ENCODE results near the gene MREG.
"Not testable (repeated sequence)": the region's sequence is repeated elsewhere in the genome, so short reads cannot be mapped to it uniquely, and the experiment has no call there.

The MREG gene

DNA sequence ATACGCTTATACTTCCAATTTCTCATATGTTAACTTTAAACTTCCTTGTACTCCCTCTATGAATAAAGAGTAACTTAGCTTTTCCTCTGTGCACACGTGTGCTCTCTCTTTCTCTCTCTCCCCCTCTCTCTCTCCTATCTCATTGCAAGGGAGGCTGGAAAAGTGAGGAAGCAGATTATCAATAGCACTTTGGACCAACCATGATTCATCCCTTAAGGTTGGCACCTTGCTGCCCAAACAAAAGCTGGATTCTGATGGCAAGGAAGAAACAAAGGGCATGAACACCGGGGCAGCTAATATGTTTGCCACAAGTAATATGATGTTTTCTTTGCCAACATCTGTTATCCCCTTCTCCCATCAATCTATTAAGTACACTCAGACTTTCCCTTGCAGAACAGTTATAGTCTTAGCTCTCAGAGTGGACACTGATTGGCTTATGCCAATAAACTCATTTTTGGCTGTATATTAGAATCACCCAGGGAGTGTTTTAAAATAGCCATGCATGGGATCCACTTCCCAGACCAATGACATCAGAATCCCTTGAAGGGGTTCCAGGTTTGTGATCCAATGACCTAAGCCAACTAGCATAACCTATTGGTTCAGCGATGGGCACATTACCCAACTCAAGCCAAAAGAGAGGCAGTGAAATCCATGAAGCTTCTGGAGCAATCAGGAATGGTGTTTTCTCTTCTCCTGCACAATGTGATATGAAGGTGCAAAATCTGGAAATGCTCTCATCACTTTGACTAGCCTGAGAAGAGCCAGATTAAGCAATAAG, 60.3 kb downstream of the MREG start:
- no peak for DNase-seq

DNA sequence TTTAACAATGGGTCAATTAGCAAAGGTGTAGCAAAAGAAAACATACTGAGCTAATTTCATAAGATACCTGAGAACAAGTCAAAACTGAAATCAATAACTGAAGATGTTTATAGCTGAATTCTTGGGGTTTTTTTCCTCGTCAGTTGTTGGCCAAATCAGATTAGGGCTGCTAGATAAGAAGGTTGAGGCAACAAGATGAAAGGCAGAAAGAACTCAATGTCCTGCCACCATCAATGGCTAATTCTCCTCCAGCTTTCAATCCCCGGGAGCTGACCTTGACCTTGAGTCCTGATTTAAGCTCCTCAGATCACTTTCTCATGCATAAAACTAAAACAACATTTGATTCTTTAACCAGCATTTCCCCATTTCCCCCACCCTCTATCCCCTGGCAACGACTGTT, 61.8 kb downstream of the MREG start:
- DNase-seq, result no peak

DNA sequence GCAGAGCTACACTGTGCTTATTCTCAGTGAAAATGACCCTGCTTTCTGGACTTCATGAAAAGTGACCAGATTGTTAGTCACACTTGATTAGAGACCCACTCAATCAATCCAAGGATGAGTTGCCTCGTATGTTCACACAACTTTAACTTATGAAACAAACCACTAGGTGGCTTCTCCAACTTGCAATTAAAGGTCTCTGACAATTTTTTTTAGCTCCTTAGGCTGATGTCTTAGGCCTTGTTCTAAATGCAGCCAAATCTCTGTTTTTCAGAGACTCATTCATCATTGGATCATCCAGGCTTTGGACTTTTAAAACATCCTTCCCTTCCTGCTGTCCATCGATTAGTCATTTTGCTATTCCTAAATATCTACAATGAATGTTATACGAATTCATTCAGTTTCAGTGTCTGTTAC, 63.4 kb downstream of the MREG start:
- DNase-seq, result no peak

DNA sequence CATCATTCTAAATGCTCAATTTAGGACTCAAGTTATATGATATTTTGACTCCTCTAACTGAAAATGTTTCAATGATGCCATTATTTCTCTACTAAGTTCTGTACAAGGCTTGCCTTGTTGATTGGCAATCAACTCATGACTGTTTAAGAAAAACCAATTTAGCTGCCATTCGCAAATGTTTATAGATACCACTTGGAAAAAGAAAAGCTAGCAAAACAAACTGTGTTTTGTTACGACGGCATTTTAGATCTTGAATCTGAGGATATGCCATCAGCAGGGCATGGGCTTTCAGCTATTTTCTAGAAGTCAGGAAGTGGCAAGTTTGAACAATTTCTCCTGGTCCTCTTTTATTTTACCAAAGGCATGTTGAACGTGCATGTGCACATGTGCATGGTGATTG, 65.3 kb downstream of the MREG start:
- no peak for DNase-seq

DNA sequence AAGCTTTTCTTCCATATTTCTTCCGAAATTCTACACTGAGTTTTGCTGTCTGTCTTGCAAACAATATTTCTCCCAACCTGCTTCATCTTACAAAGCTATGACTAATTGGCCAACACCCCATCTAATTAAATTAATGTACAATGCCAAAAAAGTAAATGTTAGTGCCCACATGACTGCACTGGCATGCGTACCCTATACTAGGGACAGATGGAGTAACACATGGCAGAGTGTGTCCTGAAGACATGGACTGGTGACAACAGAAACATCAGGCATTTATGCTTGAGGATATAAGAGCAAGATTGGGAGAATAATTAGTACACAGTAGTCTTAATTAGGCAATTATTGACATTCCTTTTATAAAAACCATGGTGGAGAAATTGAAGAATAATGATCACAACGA, 66.8 kb downstream of the MREG start:
- no peak for DNase-seq

DNA sequence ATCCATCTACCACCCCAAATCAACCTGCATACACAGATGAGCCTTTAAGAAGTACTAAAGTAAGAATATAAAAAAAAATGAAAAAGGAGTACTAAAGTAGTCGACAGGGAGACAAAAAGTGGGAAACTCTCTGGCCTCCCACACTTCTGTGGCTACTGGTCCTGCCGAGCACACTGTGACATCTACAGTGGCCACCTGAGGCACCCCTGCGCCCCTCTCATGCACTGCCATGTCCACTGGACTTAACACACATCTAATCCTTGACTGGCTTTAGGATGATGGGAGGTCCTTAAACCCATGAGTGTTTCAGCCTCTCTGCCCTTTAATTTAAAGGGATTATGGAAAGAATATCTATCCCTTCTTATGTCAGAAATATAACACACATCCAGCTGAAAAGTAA, 71.2 kb downstream of the MREG start:
- no peak for DNase-seq

DNA sequence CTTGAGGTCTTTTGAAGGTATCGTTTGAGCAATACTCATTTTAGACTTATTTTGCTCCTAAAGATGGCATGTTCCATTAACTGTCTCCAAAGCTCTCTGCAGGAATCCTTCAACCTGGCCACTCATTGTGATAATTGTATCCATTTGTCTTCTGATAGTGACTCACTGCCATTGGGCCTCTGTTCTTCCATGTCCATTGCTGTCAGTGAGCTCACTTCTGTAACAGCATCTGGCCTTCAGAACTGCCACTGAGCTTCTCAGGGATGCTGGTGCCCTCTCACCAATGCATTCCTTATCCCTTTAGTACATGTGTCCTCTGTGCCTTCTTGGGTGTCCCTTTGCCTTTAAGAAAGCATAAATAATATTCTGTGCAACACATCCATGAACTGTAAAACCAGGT, 71.6 kb downstream of the MREG start:
- DNase-seq, result no peak

DNA sequence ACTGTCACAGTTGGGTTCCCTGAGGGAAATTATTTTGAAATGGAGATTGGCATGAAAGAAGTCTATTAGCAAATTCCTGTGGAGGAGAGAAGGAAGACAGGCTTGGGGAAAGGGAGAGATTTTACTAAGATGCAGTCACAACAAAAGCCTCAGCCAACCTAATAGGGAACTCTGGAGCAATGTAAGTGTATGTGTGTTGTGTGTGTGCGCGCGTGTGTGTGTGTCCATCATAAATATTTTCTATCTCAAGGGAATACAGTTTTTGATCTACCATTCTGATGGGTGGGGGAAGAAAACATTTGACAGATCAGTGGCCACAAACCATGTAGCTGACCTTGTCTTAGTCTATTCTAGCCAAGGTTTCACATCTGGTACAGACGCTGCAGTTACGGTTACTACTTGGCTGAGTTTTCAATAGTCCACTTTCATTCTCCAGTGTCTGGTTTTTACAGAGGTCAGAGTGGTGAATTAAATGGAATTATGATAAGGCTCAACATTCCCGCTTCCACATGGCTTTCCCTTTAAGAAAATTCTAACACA, 72.6 kb downstream of the MREG start:
- no peak for DNase-seq

DNA sequence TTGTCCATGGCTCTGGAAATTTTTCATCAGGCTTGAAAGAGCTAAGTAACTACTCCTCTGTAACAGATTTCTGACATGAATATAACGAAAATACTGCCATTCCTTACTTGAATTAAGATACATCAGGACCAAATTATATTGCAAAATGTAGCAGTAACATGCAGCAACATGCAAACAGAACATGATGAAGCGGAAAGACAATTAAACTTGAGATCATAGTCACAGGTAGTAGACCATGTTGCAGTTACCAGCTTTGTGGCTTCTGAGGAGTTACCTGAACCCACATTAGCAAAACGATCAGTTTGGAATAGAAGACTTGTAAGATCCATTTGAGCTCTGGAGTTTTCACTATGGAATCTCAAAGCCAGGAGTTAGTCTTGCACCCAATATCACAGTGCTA, 76.2 kb downstream of the MREG start:
- DNase-seq, result no peak

DNA sequence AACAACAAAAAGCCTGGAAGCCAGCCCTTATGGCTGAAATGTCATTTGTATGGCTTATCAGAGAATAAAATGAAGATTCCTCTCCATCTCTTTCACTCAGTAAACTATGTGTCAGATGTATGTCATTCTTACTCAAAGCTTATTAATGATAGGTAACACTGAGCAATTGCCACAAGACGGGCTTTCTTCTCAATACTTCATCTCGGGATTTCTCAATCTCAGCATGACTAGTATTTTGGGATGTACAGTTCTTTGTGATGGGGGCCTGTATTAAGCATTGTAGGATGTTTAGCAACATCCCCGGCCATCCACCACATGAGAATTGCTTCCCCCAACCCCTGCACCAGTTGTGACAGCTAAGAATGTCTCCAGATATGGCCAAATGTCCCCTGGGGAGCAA, 80.2 kb downstream of the MREG start:
- no peak for DNase-seq

DNA sequence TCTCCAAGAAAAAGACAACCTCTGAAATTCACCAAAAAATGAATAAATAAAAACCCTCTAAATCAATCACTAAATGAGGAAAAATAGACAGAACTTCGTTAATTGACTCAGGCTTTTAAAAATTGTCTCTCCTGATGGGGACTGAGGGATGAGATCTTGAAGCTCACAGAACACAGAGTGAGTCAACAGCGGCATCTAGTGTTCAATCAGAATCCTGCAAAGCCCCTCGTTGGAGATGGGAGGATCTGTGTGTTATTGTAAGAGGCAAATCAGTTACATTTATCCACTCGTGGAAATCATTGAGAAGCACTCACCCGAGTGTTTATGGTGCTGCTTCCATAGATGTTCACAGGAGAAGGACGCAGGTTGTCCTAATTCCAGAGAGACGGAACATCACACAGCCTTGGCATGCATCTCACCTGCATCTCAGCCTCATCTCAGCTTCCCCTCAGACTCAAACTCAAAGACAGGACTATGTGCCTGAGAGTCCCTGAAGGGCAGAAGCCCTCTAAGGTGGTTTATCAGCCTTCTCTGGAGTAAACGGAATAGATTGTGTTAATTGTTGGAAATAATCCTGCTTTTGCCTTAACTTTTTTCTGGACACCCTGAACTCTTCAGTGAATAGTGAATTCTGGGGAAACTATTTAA, 82.0 kb downstream of the MREG start:
- peak; percentile 70 for DNase-seq

DNA sequence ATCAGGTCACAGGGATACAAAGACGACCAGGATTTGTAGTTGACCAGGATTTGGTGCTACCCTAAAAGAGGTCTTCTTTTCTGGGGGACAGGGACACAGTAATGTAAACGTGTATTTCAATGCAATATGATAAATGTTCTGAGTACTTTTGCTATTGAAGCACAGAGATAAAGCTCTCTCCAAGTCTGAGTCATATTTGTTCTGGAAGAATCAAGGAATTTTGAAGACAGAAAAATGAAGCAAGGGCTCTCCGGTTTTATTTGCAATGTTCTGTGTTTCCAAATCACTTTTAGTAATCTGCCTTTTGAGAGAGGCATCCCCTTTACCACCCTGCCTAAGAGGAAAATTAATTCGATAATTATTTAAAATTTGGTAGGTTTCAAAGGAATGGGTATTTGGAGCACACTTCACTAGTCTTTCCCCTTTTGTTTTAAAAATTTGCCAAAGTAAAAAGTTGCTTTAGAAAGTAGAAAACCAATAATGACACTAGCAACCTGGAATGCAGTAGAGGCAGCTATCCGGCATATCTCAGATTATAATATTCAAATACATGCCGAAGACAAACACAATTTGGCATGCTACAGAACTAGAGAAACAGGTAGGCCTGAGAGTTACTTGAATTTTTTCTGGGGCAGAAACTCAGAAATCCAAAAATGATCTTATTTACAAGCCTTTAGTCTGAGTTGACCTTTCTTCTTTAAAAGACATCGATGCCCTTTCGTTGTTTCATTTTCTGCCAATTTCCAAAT, 82.7 kb downstream of the MREG start:
- no peak for DNase-seq

DNA sequence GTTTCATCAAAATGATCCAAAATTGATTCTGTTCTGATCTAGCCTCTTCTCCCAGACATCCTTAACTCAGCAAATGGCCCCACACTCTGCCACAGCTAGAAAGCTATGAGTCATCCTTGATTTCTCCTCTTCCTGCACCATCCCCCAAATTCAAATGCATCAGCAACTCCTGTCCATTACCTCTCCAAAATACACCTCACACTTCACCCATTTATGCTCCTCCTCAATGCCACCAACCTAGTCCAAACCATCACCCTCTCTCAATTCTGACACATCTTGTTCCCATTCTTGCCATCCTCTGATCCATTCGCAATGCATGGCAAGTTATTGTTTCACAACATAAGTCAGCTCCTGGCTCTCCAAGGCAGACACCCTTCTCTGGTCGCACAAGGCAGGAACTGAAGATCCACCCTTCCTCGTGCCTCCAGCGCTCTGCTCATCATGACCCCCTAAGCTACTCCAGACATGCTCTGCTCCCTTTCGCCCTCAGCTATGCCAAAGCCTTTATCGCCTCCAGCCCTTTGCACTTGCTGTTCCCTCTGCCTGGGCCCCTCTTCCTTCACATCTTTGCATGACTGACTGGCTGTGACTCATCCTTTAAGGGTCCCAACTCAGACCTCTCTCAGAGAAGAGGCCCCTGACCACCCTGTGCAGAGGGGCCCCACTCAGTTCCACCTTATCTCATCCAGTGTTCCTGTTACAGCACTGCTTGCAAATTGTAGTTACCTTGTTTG, 83.6 kb downstream of the MREG start:
- DNase-seq, result no peak

DNA sequence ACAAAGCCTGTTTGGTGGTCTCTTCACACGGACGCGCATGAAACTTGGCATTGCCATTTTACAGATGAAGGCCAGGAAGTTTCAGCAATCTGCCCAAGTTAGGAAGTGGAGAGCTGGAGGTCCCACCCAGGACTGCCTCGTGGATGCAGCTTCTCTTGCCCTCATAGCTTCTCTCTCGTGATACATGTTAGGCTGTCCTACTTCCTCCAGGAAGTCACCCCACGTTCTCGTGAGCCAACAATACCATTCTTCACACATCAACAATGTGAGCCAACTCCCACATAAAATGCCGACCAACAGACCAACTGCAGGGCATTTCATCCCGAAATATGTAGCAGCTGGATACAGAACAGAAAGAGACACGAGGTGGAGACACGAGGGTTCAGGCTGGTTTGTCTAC, 85.3 kb downstream of the MREG start:
- no peak for DNase-seq

DNA sequence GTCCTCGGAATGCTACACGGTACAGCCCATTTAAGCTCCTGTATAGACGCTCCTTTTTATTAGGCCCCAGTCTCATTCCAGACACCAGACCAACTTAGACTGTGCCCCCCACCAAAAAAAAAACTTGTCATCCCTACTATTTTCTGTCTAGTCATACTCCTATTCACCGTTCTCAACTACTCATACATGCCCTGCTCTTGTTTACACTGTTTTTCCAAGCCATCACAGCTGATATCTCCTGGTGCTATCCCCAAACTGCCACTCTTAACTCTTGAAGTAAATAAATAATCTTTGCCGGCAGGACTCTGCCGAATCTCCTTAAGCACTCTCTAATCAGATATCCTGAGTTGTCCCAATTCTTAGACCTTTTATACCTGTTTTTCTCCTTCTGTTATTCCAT, 86.4 kb downstream of the MREG start:
- not testable (repeated sequence) for DNase-seq

DNA sequence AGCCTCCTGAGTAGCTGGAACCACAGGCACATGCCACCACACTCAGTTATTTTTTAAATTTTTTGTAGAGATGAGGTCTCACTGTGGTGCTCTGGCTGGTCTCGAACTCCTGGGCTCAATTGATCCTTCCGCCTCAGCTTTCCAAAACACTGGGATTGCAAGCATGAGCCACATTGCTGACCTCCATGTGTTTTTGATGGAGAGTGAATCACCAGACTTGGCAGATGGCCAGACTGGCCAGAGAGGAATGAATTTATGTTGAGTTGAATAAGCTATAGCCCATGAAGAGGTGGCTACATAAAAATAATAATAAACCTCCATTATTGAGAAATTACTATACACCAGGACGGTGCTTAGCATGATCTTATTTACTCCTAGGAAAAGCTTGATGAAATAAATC, 91.5 kb downstream of the MREG start:
- DNase-seq, result no peak

DNA sequence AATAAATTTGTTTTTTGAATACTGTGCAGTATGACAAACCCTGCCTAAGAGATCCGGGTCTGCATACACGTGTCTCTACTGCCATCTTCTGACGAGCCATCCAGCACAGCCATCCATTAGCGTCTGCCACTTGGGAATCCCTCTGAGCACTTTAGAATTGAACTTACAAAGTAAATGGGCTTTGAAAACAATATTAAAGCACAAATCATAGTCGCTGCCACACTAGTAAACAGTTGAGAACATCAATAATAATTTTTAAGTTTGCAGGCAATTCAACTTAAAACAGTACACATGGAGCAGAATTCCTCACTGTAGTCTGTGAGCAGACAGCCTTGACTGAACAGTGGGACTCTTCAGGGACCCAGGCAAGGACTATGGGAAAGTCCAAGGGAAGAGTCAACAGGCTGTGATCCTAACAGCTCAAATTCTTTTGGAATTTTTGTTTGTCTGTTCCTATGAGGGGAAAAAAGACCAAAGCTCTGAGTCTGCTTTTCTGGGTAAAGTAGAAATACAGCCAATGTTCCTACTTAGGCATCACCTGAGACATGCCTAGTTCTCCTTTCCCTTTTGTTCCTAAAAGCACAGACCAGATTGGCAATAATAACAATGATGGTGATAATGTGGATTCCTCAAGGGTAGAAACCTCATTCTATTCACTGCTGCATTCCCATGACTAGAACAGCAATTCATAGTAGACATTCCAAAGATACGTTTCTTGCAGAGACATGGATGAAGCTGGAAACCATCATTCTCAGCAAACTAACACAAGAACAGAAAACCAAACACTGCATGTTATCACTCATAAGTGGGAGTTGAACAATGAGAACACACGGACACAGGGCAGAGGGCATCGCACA, 92.9 kb downstream of the MREG start:
- DNase-seq, result peak; percentile 70

DNA sequence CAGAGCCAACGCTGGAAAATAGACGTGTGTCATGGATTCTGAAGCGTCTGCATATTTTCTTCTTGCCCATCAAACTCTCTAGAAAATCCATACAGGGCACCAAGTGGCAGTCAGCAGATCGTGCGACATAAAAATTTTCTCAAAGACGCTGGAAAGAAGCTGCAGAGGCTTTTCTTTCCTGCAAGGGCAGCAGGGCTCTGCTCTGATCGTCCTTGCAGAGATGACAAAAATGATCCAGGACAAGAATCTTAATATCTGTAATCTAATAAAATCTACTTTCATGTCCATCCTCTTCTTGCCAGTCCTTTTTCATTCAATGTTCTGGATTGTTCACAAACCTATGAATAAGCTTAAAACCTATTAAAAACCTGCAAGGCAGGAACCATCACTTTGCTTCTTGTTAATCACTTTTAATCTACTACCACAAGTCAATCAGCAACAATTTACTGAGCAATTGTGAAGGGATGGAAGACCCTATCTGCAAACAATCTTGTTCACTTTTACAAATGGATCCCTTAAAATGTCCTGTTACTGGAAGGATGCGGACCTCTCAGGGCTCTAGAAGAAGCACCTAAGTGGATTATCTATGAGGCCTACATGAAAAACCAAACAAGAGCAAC, 93.6 kb downstream of the MREG start:
- no peak for DNase-seq

DNA sequence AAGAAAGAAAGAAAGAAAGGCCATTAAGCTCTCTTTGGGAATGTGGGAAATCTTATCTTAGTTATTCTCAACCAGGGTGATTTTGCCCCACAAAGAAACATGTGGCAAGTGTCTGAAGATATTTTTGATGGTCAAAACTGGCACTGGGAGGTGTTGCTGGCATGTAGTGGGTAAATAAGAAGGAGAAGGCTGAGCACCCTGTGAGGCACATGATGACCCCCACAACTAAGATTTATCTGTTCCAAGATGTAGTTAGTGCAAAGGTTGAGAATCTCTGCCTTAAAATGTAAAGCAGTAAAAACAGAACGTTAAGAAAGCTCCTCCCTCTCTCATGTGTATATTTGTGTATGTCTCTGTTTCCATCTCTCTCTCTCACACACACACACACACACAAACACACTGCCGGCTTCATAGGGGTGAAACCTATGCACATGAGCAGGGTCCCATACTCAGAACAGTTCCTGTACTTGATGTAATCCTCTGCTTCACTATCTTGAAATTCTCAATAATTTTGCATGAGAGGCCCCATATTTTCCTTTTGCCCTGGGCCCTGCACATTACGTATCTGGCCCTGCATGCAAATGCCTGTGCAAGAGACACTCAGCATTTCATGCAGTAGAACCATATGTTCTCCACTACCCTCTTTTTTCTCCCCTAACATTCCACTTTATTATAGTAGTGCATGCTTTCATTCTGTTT, 94.3 kb downstream of the MREG start:
- DNase-seq, result no peak

DNA sequence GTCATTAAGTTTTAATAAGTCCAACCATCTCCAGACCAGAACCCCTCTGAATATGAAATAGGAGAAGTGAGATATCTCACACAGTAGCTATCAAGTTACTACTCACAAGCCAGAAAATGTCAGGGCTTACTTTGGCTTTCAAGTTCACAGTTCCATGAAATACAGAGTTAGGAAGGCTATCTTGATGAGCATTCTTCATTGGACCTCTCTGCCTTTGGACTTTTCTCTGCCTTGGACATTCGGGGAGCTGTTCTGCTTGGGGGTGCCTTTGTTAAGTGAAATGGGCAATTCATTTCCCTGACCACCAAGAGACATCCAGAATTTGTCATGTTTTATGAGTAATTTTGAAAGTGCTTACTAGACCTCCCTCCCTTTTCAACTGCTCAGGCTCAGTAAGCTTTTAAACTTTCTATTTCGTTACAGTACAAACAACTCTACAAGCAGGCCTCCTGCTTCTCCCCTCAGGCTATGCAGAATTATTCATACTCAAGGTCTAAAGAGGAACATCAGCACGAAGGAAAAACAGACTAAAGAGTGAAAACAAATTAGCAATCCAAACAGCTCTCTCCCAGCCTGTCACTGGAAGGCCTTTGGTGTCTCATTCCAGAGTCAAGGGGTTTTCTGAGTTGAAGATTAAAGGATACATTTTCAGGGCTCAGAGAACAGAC, 95.3 kb downstream of the MREG start:
- no peak for DNase-seq

All from activated CD8-positive, alpha-beta memory T cell treated with anti-CD3 and anti-CD28 coated beads for 24 hours (primary cell).